ENCODE results near the gene SEMA3G. TPM values are rescaled to one million over a fixed set of nuclear protein-coding genes. Genes with fewer than 3 reads are reported as not detected.

Gene SEMA3G
- total RNA-seq, 2 experiments from 2014 or later = not detected

DNA sequence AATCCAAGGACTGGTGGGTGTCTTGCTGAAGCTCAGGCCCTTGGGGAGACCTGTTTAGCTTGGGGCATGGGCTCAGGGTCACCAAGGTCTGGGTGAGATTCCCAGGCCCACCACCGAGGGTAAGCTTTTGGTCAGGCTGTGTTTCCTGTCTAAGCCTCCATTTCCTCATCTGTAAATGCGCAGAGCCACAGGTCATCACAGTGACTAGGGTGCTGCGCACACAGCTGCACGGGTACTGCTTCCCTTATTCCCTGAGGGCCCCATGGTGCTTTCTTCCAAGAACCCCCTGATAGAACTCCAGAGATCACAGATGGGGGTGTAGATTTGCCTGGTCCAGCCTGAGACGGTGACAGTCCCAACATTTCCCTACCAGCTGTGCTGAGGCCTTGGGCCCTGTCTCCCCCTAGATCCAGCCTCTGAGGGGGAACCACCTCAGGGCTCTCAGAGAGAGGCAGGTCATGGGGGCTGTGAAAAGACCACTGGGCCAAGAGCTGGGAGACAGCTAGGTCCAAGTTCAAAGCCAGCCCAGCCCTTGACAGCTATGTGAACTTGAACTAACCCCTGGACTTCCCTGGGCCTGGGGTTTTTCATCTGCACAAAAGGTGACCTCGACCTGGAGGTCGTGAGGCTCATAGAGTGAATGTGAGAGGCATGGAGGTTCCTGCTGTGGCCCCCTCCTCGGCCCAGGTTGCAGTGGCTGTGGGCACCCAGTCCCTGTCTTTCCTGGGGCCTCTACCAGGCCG is 60.7 kb downstream of the SEMA3G start:
- ChIA-PET CTCF (interaction anchor here (0.9 to 2.7 kb wide), 8 partner anchors 10 to 198 kb away, joined by 3 to 14 read pairs (median 3); no protein-coding TSS in a partner anchor), POLR2A (interaction anchor here (0.5 to 1.2 kb wide), 2 partner anchors 11 to 17 kb away, joined by 3 to 6 read pairs; no protein-coding TSS in a partner anchor)
- H3K36me3 Mint-ChIP-seq (ENCODE audit: low read depth) = no peaks in the 10 kb centered on the region
- ATAC-seq (no peak), DNase-seq (no peak)
- H3K27me3 Mint-ChIP-seq = no peaks in the 10 kb centered on the region
- TF ChIP-seq, protein P1, sequence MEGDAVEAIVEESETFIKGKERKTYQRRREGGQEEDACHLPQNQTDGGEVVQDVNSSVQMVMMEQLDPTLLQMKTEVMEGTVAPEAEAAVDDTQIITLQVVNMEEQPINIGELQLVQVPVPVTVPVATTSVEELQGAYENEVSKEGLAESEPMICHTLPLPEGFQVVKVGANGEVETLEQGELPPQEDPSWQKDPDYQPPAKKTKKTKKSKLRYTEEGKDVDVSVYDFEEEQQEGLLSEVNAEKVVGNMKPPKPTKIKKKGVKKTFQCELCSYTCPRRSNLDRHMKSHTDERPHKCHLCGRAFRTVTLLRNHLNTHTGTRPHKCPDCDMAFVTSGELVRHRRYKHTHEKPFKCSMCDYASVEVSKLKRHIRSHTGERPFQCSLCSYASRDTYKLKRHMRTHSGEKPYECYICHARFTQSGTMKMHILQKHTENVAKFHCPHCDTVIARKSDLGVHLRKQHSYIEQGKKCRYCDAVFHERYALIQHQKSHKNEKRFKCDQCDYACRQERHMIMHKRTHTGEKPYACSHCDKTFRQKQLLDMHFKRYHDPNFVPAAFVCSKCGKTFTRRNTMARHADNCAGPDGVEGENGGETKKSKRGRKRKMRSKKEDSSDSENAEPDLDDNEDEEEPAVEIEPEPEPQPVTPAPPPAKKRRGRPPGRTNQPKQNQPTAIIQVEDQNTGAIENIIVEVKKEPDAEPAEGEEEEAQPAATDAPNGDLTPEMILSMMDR (IDR thresholded peaks at IDR 0.05) = no peak
- no peak overlapping the region for H3K4me3 Mint-ChIP-seq
- no peak overlapping the region for H3K27ac Mint-ChIP-seq
- intact Hi-C loops (cut with micrococcal nuclease) = no loop called here
- no peaks in the 10 kb centered on the region for H3K4me1 Mint-ChIP-seq (ENCODE audit: low read depth)
- no peaks in the 10 kb centered on the region for H3K9me3 Mint-ChIP-seq

DNA sequence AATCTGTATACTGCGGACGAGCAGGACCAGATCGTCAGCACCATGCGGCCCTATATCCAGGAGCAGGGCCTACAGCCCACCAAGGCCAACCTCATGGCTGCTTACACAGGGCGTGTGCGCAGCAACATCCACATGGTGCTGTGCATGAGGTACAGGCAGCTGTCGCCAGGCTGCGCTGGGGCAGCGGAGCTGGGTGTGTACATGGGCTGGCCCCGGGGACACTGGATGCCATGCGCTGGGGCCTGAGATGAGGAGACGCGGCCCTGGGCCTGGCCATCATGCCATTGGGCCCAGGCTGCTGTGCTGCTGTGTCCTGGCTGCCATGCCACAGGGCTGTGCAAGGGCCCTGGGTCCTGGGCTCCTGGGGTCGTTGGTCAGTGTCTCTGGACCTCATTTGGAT is 61.5 kb downstream of the SEMA3G start:
- TF ChIP-seq, protein P1 (IDR thresholded peaks at IDR 0.05) = no peak
- H3K4me1 Mint-ChIP-seq (ENCODE audit: low read depth) = no peaks in the 10 kb centered on the region
- H3K4me3 Mint-ChIP-seq = no peak overlapping the region
- no peaks in the 10 kb centered on the region for H3K36me3 Mint-ChIP-seq (ENCODE audit: low read depth)
- H3K9me3 Mint-ChIP-seq = no peaks in the 10 kb centered on the region
- H3K27ac Mint-ChIP-seq = no peak overlapping the region
- ChIA-PET POLR2A (interaction anchor here (1.6 kb wide), 1 partner anchor 24 kb away, joined by 4 read pairs; no protein-coding TSS in a partner anchor), CTCF (interaction anchor here (1.3 to 2.7 kb wide), 3 partner anchors 20 to 162 kb away, joined by 3 to 14 read pairs (median 6); no protein-coding TSS in a partner anchor)
- H3K27me3 Mint-ChIP-seq = no peaks in the 10 kb centered on the region
- DNase-seq = no peak
- intact Hi-C loops (cut with micrococcal nuclease) = no loop called here
- ATAC-seq = no peak

Other genes starting within 250 kb of the SEMA3G start
- gene ALAS1, start 246.9 kb downstream of the SEMA3G start, total RNA-seq = 10 to 100 TPM; 54.3 to 54.6 TPM
- 1 to 10 TPM; 2.0 TPM for gene TLR9, start 219.5 kb downstream of the SEMA3G start, total RNA-seq
- gene TWF2, start 205.9 kb downstream of the SEMA3G start, total RNA-seq = 100 to 1,000 TPM; 137 TPM
- 100 to 1,000 TPM in 1 of 2 experiments, 10 to 100 TPM in 1; 94.3 to 100 TPM for gene PPM1M, start 199.3 kb downstream of the SEMA3G start, total RNA-seq
- gene WDR82, start 166.5 kb downstream of the SEMA3G start, total RNA-seq = 100 to 1,000 TPM; 103 to 105 TPM
- gene GLYCTK, start 157.3 kb downstream of the SEMA3G start, total RNA-seq = 10 to 100 TPM; 21.6 to 21.9 TPM
- 10 to 100 TPM in 1 of 2 experiments, 1 to 10 TPM in 1; 9.2 to 10.2 TPM for gene DNAH1, start 128.8 kb downstream of the SEMA3G start, total RNA-seq
- 100 to 1,000 TPM in 1 of 2 experiments, 10 to 100 TPM in 1; 98.1 to 101 TPM for gene BAP1, start 35.1 kb downstream of the SEMA3G start, total RNA-seq
- gene PHF7, start 34.4 kb downstream of the SEMA3G start, total RNA-seq = 10 to 100 TPM; 18.4 to 20.6 TPM
- 1 to 10 TPM; 4.8 to 5.9 TPM for gene TNNC1, start 8.9 kb upstream of the SEMA3G start, total RNA-seq
- gene NISCH, start 10.5 kb upstream of the SEMA3G start, total RNA-seq = 10 to 100 TPM; 57.1 to 57.4 TPM
- under 1 TPM; 0.09 to 0.20 TPM for gene STAB1, start 50.2 kb upstream of the SEMA3G start, total RNA-seq
- 10 to 100 TPM; 53.8 to 61.7 TPM for gene NT5DC2, start 88.8 kb upstream of the SEMA3G start, total RNA-seq
- 10 to 100 TPM; 14.0 to 20.5 TPM for gene UQCC5, start 91.5 kb upstream of the SEMA3G start, total RNA-seq
- 10 to 100 TPM; 55.9 to 56.1 TPM for gene PBRM1, start 240.8 kb upstream of the SEMA3G start, total RNA-seq
- gene GNL3, start 240.9 kb upstream of the SEMA3G start, total RNA-seq = 100 to 1,000 TPM; 198 to 200 TPM

Measured in activated CD8-positive, alpha-beta T cell treated with anti-CD3 and anti-CD28 coated beads for 36 hours (primary cell).